ENCODE results near the gene PARP6.

- TF ChIP-seq CTCF (IDR thresholded peaks at IDR 0.05) (no peak), REST (IDR thresholded peaks at IDR 0.05; ENCODE audit: insufficient read depth in 1 of 2, low read depth in 2 of 2, low read length in 1 of 2) (no peak), SIN3A (IDR thresholded peaks at IDR 0.05; ENCODE audit: borderline replicate concordance, insufficient read depth, low read depth, low read length) (no peak), POLR2AphosphoS5 (IDR thresholded peaks at IDR 0.05; ENCODE audit: low read depth, low read length) (no peak)
Observed at GRCh38 chr15:72284781-72285180, 12.4 kb upstream of the PARP6 start.
